AG20443 (cell line): ENCODE results near the gene NINL.
"Not testable (repeated sequence)": the region's sequence is repeated elsewhere in the genome, so short reads cannot be mapped to it uniquely, and the experiment has no call there.

Experiments
- DNase-seq: peaks from one replicate; pipeline ENCODE4 v3.0.0; 2012; ENCODE audit warnings: low spot score, mixed read lengths

The NINL gene

DNA sequence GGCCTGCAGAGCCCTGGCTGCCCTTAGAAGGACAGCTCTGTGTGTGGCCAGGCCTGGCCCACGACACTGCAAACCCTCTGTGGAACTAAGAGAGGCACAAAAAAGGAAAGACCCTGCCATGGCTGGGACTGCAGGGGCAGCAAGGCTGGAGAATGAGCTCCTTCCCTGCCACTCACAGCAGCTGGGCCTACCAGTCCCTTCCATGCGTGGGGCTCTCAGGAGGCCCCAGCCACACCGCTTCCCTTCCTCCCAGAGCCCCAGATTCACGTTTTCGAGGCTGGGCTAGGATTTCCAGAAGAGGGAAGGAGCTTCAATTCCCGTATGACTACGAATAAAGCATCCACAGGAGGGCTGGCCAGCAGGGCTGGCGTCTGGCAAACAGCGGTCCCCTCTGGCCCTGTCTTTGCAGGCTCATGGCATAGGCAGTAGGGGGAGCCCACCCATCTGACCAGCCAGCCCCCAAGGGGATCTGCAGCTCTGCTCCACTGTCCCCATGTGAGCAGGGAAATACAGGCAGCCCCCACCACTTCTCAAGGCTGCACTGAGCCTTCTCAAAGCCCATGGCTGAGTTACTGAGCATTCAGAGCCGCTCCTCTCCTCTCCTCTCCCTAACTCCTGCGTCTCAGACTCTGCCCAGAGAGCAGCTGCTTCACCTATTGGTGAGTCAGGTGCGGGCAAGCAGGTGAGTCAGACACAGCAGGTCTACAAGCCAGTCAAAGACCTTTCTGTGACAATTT is 53.1 kb downstream of the NINL start:
- DNase-seq: no peak

DNA sequence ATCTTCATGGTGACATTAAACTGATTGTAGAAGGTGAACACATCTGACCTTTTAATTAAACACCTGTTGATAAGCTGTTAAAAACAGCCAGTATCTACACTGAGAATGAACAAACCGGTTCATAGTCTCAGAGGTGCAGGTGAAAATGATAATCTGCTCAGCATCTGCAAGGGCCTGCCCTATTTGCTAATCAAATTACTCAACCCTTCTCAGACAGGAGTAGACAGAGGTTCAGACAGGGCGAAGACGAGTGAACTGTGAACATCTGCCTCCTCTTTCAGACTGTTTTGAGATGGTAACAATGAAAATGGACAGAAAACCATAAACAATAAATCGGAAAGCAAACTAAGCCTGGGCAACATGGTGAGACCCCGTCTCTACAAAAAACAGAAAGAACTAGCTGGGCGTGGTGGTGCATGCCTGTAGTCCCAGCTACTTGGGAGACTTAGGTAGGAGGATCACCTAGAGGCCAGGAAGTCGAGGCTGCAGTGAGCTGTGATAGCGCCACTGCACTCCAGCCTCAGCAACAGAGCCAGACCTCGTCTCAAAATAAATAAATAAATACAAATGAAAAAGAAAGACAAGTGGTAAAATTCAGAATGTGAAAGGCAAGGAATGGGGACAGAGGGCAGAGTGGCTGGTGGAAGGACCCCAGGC is 55.9 kb downstream of the NINL start:
- no peak for DNase-seq

DNA sequence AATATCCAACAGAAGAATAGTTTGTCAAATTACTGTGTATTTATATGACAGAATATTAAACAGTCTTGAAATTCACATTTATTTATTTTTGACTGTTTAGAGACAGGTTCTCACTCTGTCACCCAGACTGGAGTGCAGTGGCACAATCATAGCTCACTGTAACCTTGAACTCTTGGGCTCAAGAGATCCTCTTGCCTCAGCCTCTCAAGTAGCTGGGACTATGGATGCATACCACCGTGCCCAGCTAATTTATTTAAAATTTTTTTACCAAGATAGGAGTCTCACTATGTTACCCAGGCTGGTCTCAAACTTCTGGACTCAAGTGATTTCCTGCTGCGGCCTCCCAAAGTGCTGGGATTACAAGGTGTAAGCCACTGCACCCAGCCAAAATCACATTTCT is 57.4 kb downstream of the NINL start:
- DNase-seq: no peak

DNA sequence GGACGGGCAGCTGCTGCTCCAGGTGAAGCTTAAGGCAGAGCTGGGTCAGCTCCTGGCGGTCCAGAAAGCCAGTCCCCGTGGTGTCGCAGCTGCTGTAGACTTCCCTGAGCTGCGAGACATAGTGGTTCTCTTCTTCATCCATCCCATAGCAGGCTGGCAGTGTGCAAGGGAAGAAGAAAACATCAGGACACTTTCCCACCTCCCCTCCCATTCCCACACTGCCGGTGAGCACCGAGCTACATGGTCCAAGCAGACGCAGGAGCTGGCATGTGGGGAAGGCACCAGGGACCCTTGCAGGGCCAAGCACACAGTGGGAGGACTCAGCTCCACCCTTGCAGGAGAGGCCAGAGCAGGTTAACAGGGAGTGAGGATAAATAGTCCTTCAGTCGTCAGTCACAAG is 58.9 kb downstream of the NINL start:
- no peak for DNase-seq

DNA sequence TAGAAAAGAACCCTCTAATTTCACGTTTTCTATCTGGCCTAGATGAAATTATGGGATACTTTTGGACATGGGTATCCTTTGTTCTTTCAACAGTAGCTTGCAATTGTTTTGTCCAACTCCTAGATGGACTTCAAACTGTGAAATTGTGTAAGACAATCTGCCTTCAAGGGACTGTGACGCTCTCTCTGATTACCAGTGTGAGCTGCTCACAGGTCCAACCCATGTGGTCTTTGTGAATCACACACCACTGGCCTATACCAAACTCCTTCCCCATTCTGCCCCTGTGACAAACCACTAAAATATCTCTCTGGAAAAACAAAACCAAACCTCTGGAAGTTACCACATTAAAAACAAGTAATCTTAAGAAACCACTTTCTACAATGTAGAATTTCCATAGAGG is 59.5 kb downstream of the NINL start:
- peak; percentile 97 for DNase-seq

DNA sequence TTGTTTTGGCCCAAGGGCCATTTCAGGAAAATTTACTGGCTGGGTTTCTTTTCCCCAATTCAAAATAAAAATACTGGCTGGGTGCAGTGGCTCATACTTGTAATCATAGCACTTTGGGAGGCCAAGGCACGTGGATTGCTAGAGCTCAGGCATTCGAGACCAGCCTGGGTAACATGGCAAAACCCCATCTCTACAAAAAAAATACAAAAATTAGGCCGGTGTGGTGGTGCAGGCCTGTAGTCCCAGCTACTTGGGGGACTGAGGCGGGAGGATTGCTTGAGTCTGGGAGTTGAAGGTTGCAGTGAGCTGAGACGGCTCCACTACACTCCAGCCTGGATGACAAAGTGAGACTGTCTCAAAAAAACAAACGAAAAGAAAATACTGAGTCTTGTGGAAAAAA is 60.0 kb downstream of the NINL start:
- DNase-seq: no peak

DNA sequence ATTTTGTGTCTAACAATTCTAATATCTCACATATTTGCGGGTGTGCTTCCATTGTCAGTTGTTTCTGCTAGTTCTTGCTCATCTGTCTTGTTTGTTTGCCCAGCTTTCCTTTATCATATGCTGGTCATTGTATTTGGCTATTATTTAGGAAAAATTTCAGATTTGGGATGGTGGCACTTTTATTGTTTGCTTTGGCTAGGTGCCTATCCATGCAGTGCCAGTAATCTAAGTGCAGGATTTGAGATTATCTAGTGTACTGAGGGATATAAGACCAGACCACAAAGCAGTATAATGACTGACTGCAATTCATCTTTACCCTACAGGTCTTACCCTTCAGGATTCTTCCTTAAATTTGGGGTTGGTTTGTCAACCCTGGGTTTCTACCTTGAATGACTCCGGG is 63.9 kb downstream of the NINL start:
- no peak for DNase-seq

DNA sequence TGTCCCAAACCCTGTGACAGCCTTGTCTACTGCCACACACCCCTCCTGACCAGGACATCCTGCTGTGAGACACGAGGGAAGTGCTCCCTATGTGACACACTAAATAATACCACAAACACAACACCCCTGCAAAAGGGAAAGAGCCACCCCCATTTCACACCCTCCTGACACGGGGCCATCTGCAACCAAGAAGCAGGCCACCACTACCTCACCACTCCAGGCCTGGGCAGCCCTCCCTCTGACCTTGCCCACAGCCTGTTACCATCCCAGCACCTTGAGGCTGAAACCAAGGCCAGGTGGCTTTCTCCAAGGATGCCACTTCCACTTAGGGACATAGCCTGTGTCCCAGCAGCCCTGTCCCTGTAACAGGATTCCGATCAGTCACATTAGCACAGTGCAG is 68.2 kb downstream of the NINL start:
- no peak for DNase-seq

DNA sequence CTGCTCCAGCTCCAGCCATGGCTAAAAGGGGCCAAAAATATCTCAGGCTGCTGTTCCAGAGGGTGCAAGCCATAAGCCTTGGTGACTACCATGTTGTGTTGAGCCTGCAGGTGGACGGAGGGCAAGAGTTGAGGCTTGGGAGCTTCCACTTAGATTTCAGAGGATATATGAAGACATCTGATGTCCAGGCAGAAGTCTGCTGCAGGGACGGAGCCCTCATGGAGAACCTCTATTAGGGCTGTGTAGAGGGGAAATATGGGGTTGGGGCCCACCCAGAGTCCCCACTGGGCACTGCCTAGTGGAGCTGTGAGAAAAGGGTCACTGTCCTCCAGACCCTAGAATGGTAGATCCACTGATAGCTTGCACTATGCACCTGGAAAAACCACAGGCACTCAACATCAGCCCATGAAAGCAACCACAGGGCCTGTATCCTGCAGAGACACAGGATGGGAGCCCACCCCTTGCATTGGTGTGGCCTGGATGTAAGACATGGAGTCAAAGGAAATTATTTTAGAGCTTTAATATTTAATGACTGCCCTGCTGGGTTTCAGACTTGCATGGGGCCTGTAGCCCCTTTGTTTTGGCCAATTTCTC is 70.5 kb downstream of the NINL start:
- no peak for DNase-seq

DNA sequence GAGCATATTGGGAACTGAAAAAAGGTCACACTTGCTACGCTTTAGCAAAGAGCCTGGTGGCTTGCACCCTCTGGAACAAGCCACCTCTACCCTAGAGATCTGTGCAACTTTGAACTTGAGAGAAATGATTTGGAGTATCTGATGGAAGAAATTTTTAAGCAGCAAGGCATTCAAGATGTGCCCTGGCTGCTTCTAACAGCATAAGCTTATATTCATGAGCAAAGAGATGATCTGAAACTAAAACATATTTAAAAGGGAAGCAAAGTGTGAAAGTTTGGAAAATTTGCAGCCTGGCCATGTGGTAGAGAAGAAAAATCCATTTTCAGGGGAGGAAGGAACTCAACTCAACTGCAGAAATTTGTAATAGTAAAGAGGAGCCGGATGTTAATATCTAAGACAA is 71.1 kb downstream of the NINL start:
- DNase-seq: no peak

DNA sequence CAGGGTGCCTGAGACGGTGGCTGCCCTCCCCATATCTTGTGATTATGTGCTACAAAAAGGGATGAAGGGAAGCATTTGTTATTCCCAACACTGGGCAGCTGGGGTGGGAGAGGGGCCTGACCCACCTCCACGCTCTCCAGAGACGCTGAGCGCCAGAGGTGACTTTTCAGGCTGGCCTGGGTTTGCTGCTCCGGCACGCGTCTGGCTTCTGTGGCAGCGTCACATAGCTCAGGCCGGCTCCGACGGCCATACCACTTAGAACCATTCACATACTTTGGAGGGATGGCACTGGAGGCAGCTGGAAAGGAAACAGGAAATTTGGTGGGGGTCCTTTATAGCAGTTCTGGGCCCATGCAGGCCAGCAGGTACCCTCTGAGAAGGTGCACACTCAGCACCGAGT is 72.6 kb downstream of the NINL start:
- no peak for DNase-seq

DNA sequence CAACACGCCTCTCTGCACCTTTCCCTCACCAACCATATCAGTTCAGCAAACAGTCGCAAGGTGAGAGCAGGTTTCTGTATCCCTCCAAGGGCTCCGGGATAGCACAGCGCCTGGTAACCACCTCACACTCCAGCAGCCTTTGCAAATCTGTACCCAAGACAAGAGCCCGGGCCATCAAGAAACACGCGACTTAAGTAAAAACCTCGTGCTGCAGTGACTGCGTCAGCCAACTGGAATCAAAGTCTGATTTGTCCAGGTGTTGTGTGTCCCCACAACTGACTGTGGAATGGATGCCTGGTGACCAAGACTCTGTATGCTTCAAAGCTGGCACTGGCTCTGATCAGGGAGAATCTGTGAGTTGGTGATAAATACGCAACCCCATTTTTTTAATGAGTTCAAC is 74.1 kb downstream of the NINL start:
- no peak for DNase-seq

DNA sequence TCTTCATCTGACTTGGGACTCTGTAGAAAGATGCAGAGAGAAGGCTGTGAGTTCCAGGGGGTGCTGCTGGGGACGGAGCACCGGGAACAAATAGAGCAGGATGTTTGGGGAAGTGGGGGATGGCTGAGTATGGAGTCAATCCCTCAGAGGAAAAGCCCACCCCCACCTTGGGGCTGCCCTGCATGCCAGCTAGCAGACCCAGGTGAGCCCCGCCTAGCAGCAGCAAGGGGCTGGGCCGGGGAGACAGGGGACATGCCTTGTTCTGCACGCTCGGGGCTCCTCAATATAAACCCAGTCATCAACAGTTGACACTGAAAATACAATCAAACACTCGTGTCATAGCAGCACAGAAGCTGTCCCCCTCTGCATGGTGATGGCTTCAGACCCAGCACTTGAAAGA is 74.6 kb downstream of the NINL start:
- DNase-seq: no peak

DNA sequence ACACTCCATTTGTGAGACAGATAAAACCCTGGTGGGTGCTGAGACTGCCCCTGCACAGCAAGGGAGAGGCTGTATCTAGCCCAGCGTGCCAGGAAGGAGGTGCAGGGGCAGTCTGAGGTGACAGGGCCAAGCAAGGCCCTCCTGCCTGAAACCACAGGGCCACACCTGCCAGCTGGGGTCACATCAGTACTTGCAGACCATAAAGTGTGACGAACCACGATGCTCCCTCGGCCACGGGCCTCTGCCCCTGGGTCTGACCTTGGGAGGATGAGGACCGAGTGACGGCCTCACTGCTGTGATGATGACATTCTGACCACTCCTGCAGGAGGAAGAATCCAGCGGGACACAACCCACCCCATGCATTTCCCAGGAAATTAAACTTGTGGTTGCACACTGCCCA is 75.1 kb downstream of the NINL start:
- DNase-seq: no peak

DNA sequence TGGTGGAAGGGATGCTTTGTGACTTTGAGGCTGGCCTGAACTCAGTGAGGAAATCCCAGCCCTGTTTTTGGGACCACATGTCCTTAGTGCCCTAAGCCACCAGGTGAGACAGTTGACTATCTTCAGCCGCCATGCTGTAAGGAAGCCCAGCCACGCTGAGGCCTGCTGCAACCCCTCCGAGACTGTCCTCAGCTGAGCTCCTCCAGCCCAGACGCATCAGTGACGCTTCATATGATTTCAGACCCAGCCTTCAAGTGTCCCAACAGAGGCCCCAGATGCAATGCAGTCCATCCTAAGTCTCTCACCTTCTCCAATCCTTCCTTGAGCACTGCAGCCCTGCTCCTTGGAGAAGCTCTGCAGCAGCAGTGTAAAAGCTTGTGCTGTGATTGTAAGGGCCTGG is 76.2 kb downstream of the NINL start:
- no peak for DNase-seq

DNA sequence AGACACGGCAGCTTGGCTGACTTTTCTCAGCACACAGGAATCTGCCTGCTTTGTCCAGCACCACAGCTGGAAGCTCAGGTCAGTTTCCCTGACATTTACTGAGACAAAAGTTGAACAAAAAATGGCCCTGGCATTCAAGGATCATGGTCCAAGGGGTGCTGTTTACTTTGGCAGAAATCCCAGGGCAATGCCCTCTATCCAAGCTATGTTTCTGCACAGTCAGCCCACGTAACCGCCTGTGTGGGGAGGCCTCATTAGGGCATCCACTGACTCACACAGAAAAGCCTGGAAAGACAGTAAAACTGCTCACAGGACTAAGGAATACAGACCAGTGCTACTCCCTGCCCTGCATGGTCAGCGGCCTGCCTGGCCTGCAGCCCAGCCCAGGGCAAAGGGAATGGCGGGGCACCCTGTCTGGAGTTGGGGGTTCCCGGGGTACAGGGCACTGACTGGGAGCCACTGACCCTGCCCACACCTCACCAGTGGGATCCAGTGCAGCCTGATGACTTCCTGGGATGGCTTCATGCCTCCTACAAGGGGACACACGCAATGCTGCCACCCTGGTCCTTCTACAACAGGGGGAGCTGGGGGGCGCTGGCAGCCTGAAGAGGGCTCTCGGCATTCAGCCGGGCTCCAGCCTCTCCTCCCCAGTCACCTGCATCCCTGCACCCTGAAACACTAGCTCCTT is 77.1 kb downstream of the NINL start:
- peak; percentile 65 for DNase-seq

DNA sequence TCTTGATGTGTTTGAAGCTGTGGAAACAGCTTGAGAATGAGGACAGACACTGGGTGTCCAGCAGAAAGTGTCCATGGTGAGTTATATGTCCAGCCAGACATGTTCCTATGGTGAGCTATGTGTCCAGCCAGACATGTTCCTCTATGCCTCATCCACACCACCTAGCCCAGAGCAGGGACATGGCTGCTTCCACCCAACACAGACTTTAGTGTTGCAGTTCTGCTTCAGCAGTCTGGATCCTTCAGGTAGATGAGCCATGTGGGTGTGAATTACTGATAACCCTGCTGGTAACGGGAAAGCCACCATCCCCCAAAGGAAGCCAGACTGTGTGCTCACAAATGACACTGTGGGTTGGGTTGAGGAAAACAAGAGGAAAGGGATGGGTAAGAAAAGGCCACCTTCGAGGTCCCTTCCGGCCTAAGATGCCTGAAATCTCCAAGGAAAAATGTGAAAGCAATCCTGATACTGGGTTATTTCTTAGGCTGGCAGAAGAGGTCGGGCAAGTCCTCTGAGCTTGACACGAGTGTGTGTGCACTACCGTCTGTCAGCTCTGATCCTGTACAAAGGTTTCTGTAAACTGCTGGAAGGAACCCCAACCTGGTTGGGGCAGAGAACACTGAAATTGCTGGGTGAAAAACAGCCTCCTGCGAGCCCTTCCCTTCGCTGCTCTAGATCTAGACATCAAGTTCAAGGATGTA is 77.8 kb downstream of the NINL start:
- no peak for DNase-seq

DNA sequence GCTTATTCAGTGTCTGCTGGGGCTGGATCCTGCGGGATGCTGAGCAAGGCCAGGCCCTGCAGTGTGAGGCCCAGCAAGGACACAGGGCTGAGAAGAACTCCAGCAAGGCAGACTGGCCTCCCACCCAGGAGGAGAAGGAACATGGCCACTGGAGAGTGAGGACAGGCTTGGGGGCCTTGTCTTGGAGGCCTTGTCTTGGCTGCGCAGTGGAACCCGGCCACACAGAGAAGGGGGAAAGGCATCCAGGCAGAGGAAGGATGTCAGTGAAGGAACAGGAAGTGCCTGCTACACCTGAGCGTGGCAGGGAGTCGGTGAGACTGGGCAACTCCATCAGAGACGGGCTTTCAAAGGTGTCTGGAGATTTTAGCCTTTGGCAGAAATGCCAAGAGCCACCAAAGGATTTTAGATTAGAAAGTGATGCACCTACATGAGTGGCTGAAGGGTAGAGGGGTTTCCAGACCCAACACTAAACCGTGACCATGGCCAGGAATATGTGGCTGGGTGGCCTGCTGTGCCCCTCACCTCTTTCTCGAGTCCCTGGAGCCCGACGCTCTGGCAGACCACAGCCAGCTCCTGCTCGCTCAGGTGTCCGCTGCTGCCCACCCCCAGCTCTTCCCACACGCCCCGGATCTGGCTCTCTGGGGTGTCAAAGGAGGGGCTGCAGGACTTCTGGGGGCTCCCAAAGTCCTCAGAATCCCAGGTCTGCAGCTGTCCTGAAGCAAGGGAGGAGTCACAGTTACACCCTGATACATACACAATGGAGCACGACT is 80.8 kb downstream of the NINL start:
- no peak for DNase-seq

DNA sequence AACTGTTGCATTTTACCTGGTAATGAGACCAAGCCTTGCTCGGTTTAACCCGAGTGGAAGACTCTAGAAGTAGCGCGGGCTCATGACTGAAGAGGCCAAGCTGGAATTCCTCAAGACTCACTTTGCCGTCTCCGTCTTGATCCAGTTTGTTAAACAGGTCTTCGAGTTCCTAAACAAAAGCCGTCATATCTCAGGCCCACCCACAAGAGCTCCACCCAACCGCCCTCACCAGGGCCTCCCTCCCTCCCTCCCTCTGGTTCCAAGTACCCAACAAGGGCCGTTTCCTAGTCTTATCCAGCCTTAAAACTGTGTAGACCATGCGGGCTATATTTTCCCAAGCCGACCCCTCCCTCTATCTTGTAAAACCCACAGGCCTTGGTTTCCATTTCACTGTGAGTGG is 81.4 kb downstream of the NINL start:
- DNase-seq: no peak

DNA sequence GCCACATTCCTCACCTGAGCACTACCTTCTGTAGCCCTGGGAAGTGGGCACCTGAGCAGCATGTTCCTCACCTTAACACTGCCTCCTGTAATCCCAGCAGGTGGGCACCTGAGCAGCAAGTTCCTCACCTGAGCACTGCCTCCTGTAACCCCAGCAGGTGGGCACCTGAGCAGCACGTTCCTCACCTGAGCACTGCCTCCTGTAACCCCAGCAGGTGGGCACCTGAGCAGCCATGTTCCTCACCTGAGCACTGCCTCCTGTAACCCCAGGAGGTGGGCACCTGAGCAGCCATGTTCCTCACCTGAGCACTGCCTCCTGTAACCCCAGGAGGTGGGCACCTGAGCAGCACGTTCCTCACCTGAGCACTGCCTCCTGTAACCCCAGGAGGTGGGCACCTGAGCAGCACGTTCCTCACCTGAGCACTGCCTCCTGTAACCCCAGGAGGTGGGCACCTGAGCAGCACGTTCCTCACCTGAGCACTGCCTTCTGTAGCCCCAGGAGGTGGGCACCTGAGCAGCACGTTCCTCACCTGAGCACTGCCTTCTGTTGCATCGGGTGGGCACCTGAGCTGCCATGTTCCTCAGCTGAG is 82.2 kb downstream of the NINL start:
- DNase-seq: not testable (repeated sequence)

DNA sequence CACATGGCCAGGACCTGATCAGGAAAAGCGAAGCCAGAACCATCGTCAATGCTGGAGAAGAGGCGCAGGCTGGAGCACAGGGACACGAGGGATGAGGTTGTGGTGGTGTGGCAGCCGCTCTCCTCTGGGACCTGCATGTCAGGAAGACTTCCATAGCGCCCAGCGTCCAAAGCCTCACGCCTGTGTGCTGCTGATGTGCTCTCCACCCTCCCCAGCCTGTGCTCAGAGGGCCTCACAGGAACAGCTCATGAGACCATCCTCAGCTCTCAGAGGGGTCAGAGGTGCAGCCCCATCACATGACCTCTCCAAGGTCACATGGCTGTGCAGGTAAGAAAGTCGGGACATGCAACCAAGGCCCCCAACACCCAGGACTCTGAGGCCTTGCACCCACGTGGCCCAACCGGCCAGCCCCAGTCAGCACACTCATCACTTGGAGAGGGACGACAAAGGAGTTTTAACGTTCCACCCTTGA is 84.4 kb downstream of the NINL start:
- DNase-seq: no peak
